SH-SY5Y (cell line): Measurements from ENCODE around the gene ISOC2.

ENCODE experiments used
- GATA2 ChIP-seq: IDR thresholded peaks from 2 replicates; pipeline ENCODE4 v1.6.1; 2011; ENCODE audit warnings: mild to moderate bottlenecking, low read depth, low read length
- GATA3 ChIP-seq: IDR thresholded peaks from 2 replicates; pipeline ENCODE4 v1.6.1; 2011; ENCODE audit warnings: low read depth, mild to moderate bottlenecking, low read length, moderate library complexity

- TF ChIP-seq GATA3 (no peak), GATA2 (no peak)
Observed at GRCh38 chr19:55485439-55486011, 24.1 kb upstream of the ISOC2 start.
